Renal cortex interstitium (tissue), 11 donors: ENCODE data around the gene LAMB1. TPM values are rescaled to one million over a fixed set of nuclear protein-coding genes. Genes with fewer than 3 reads are reported as not detected.
"Not testable (repeated sequence)": the region's sequence is repeated elsewhere in the genome, so short reads cannot be mapped to it uniquely, and the experiment has no call there.

Experiments used
- DNase-seq, 11 donors: peaks; one replicate each; pipeline ENCODE4 v3.0.0-alpha.2; 2013; ENCODE audit warnings: low read depth in 9 of 11, low spot score in 4 of 11; ENCODE audit errors: extremely low read depth in 1 of 11
- polyA plus RNA-seq, 3 donors: library from polyadenylated mRNA; unstranded; fragments of 120-200 nt; gene quantifications; one replicate each; pipeline ENCODE4 v1.2.1, GENCODE V29; 2013; ENCODE audit not compliant: insufficient read length in 3 of 3

The LAMB1 gene
- polyA plus RNA-seq, 3 donors: 622 to 760 (median 744) TPM

- DNase-seq: no peak
These were observed 42.7 kb downstream of the LAMB1 start for GRCh38 chr7:107960272-107960671.

GRCh38 chr7:107959527-107959898 lies 43.4 kb downstream of the LAMB1 start:
- no peak for DNase-seq

GRCh38 chr7:107958764-107959526 lies 44.0 kb downstream of the LAMB1 start:
- DNase-seq: no peak

- DNase-seq: no peak
These were observed 45.5 kb downstream of the LAMB1 start for GRCh38 chr7:107957436-107957835.

GRCh38 chr7:107956950-107957349 lies 46.0 kb downstream of the LAMB1 start:
- DNase-seq: not testable (repeated sequence)

- no peak for DNase-seq
These were observed 47.6 kb downstream of the LAMB1 start for GRCh38 chr7:107955394-107955793.

- no peak for DNase-seq
These were observed 49.0 kb downstream of the LAMB1 start for GRCh38 chr7:107953924-107954303.

- DNase-seq: no peak
These were observed 49.6 kb downstream of the LAMB1 start for GRCh38 chr7:107953265-107953923.

- no peak for DNase-seq
These were observed 51.1 kb downstream of the LAMB1 start for GRCh38 chr7:107951896-107952295.

GRCh38 chr7:107951172-107951787 lies 51.7 kb downstream of the LAMB1 start:
- no peak for DNase-seq

- no peak for DNase-seq
These were observed 53.5 kb downstream of the LAMB1 start for GRCh38 chr7:107949443-107949935.

- no peak for DNase-seq
These were observed 54.1 kb downstream of the LAMB1 start for GRCh38 chr7:107948645-107949442.

GRCh38 chr7:107946881-107947280 lies 56.1 kb downstream of the LAMB1 start:
- no peak for DNase-seq

- no peak for DNase-seq
These were observed 56.5 kb downstream of the LAMB1 start for GRCh38 chr7:107946451-107946850.

GRCh38 chr7:107945332-107945731 lies 57.6 kb downstream of the LAMB1 start:
- DNase-seq: no peak

- peak in 4 of 11 donors; percentile 10 to 34 (median 26) for DNase-seq
These were observed 58.4 kb downstream of the LAMB1 start for GRCh38 chr7:107944411-107945169.

- no peak for DNase-seq
These were observed 59.9 kb downstream of the LAMB1 start for GRCh38 chr7:107943018-107943417.

GRCh38 chr7:107940951-107941350 lies 62.0 kb downstream of the LAMB1 start:
- DNase-seq: no peak
